Activated naive CD8-positive, alpha-beta T cell treated with anti-CD3 and anti-CD28 coated beads, Interleukin-2, amount 10 ng/mL, durations not matched to agents 7 days and 5 days (primary cell): ENCODE measurements around the gene HDAC4. TPM values are rescaled to one million over a fixed set of nuclear protein-coding genes. Genes with fewer than 3 reads are reported as not detected.

Experiments used
- ATAC-seq: fragments of 150-1000 bp; cut with Tn5 transposase; one replicate; pipeline ENCODE4 v1.10.0; 2021; ENCODE audit warnings: low read depth, moderate library complexity
- POLR2A ChIA-PET: fragments of 350-600 bp; sonication (Branson Sonifier 250); formaldehyde crosslinking; loops from one replicate; lab custom pipeline; 2021; ENCODE audit warnings: antibody characterized with exemption; lab: Charles Lee
- DNase-seq: peaks from one replicate; pipeline ENCODE4 v3.0.0; 2021
- H3K27ac Mint-ChIP-seq: one replicate; pipeline ENCODE4 v1.8.0; 2022; ENCODE audit warnings: mild to moderate bottlenecking, mixed read lengths
- H3K27me3 Mint-ChIP-seq: one replicate; pipeline ENCODE4 v1.8.0; 2022; ENCODE audit warnings: mild to moderate bottlenecking, moderate library complexity, mixed read lengths
- H3K36me3 Mint-ChIP-seq: one replicate; pipeline ENCODE4 v1.8.0; 2021; ENCODE audit warnings: mild to moderate bottlenecking, mixed read lengths
- H3K4me1 Mint-ChIP-seq: one replicate; pipeline ENCODE4 v1.8.0; 2021; ENCODE audit warnings: mixed read lengths
- H3K4me3 Mint-ChIP-seq: one replicate; pipeline ENCODE4 v1.8.0; 2022; ENCODE audit warnings: mild to moderate bottlenecking, moderate library complexity, mixed read lengths
- H3K9me3 Mint-ChIP-seq: one replicate; pipeline ENCODE4 v1.8.0; 2021; ENCODE audit warnings: mixed read lengths
- total RNA-seq, 2 experiments: library from RNA; stranded (reverse); gene quantifications; one replicate each; pipeline ENCODE4 v1.2.3, GENCODE V29; 2021

The HDAC4 gene
- total RNA-seq, 2 experiments from 2014 or later: 54.0 to 57.4 TPM

DNA sequence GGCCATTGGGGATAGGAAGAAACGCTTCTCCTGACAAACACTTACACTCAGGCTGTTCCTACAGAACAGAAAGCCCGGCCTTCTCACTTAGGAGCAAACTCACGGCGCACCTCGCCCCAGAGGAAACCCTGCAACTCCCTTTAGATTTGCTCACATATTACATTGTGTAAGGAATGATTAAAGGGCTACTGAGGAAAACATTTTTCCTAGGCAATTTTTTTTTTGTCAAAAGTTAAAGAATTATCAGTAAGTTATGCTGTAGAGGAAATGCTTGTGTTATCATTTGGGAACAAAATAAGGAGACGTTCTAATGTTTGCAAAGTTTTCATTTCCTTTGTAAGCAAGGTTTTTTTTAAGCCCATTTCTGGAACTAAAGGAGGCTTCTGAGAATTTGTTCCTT lies 264.1 kb downstream of the HDAC4 start:
- Mint-ChIP-seq H3K36me3 (peaks cover 33% of the 10 kb centered on the region), H3K27me3 (no peaks in the 10 kb centered on the region)

DNA sequence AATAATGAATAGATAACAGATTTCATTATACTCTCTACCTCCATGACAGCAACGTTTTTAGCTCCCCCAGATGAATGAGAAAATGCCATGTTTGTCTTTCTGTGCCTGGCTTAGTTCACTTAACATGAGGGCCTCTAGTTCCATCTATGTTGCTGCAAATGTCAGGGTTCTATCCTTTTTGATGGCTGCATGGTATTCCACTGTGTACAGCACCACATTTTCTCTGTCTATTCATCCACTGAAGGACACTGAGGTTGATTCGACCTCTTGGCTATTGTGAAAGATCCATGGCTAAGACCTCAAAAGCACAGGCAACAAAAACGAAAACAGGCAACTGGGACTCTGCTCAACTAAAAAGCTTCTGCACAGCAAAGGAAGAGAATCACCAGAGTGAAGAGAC lies 264.6 kb downstream of the HDAC4 start:
- H3K4me1 Mint-ChIP-seq: no peaks in the 10 kb centered on the region

More for the DNA sequence above, 264.1 kb downstream of the HDAC4 start:
- DNase-seq: no peak
- POLR2A ChIA-PET: no interaction called here
- ATAC-seq: no peak
- Mint-ChIP-seq H3K9me3 (no peaks in the 10 kb centered on the region), H3K27ac (no peak overlapping the region), H3K4me1 (no peaks in the 10 kb centered on the region), H3K4me3 (no peak overlapping the region)

DNA sequence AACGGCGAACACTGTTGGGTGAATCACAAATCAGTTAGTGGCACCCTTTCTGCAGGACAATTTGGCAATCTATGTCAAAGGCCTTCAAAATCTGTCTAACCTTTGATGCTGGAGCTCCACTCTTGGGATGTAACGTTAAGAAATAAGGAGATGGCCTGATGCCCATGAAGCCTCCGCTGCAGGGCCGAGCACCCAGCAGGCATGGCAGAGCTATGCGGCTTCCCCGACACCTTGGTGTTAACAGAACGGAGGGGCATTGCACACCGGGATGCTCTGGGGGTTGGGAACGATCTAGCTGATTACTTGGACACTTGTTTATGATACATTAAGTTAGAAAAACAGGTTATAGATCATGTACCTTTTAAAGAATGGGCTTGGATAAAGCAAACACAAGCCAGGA lies 265.3 kb downstream of the HDAC4 start:
- ATAC-seq (no peak), DNase-seq (no peak)
- peaks cover 32% of the 10 kb centered on the region for H3K36me3 Mint-ChIP-seq
- no peak overlapping the region for H3K4me3 Mint-ChIP-seq
- no peaks in the 10 kb centered on the region for H3K4me1 Mint-ChIP-seq
- H3K27me3 Mint-ChIP-seq: no peaks in the 10 kb centered on the region
- H3K9me3 Mint-ChIP-seq: no peaks in the 10 kb centered on the region
- POLR2A ChIA-PET: no interaction called here
- no peak overlapping the region for H3K27ac Mint-ChIP-seq

More for the DNA sequence above, 264.6 kb downstream of the HDAC4 start:
- Mint-ChIP-seq H3K27me3 (no peaks in the 10 kb centered on the region), H3K9me3 (no peaks in the 10 kb centered on the region), H3K36me3 (peaks cover 30% of the 10 kb centered on the region), H3K4me3 (no peak overlapping the region), H3K27ac (no peak overlapping the region)
- POLR2A ChIA-PET: no interaction called here
- ATAC-seq: no peak
- DNase-seq: no peak

DNA sequence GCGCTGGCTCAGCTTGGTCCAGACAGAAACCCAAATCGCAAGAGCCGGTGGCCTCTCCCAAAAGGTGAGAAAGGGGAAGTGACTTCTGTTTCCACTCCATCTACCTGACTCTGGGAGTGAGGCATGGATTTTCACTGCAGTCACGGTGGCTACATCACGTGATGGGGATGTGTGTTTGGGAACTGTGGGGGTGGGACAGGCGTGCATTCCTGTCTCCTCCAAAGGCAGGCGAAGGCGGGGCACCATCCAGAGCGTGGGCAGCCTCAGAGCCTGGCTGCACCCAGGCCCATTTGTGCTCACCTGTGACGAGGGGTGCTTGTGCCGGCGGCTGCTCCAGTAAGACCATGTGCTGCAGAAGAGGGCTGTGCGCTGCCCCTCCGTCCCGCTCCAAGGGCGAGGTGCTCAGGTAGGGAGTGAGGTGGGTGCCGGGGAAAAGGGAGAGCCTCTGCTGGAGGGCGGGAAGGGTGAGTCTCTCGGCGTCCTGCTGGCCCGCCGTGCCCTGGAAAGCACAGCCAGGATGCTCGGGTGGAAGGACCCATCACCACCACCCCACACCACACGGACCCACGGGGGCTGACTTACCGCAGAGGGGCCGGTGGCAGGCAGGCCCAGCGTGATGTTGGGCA lies 266.8 kb downstream of the HDAC4 start:
- Mint-ChIP-seq H3K36me3 (peaks cover 29% of the 10 kb centered on the region), H3K27ac (no peak overlapping the region), H3K4me1 (no peaks in the 10 kb centered on the region), H3K27me3 (no peaks in the 10 kb centered on the region), H3K4me3 (no peak overlapping the region), H3K9me3 (no peaks in the 10 kb centered on the region)
- no peak for ATAC-seq
- no peak for DNase-seq
- POLR2A ChIA-PET: no interaction called here

DNA sequence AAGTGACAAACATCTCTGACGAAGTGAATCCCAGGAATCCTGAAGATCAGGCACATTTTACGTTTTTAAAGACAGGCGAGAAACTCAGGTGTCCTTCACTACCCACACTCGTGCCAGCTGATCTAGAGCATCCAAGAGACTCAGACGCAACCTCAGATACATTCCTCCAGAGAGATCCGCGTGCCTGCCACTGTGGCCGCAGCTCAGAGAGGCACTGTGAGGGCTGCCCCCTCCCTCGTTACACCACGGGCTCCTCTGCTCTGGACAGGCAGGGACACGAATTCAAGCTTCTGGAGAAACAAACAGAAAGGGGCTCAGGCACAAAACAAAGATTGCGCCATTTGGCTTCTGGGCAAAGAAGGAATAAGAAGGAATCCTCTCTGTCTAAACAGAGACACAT lies 268.0 kb downstream of the HDAC4 start:
- DNase-seq (no peak), ATAC-seq (no peak)
- Mint-ChIP-seq H3K4me1 (no peaks in the 10 kb centered on the region), H3K4me3 (no peak overlapping the region), H3K27ac (no peak overlapping the region), H3K27me3 (no peaks in the 10 kb centered on the region), H3K9me3 (no peaks in the 10 kb centered on the region), H3K36me3 (peaks cover 26% of the 10 kb centered on the region)
- POLR2A ChIA-PET: interaction anchor here (0.6 kb wide), 1 partner anchor 269 kb away, joined by 3 read pairs; no protein-coding TSS in a partner anchor

DNA sequence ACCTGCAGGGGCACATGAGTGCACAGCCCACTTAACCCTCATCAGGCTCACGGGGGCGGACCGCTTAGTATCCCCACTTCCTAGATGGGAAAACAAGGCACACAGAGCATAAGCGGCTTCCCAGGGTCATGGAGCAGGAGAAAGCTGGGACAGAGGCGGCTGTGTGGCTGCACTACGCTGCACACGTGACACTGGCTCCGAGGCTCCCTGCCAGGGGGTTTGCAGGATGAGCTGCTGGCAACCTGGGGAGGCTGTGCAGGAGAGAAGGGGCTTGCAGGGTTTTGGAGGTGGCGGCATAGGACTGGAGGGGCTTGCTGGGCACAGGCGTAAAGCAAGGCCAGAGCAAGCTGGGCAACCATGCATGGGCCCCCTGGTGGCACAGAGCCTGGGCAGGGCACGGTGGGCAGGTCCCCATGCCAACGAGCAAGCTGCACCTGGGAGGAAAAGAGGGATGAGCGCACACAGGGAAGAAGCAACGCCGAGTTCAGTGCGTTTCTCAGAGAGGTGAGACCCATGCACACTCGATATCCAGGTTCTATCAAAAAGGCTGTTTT lies 268.6 kb downstream of the HDAC4 start:
- POLR2A ChIA-PET: no interaction called here

DNA sequence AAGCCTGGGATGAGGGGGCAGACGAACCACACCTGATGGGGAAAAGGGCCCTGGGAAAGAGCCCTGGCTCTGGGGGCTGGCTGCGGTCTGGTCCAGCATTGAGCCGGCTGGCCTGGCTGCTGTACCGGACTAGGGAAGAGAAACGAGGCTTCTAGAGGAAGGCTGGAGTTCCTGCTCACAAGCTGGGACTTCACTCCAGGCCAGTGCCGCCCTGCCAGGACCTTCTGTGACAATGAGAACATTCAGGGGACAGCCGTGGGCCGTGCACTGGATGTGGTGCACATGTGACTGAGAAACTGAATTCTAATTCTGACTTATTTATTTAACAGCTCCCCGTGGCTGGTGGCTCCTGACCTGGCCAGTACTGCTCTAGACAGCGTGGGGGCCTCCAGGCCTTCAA lies 269.3 kb downstream of the HDAC4 start:
- H3K4me3 Mint-ChIP-seq: no peak overlapping the region
- ATAC-seq: no peak
- no peaks in the 10 kb centered on the region for H3K4me1 Mint-ChIP-seq
- H3K9me3 Mint-ChIP-seq: no peaks in the 10 kb centered on the region
- H3K27me3 Mint-ChIP-seq: no peaks in the 10 kb centered on the region
- POLR2A ChIA-PET: no interaction called here
- H3K36me3 Mint-ChIP-seq: peaks cover 24% of the 10 kb centered on the region
- DNase-seq: no peak
- H3K27ac Mint-ChIP-seq: no peak overlapping the region

More for the DNA sequence above, 268.6 kb downstream of the HDAC4 start:
- DNase-seq (no peak), ATAC-seq (no peak)
- Mint-ChIP-seq H3K4me3 (no peak overlapping the region), H3K9me3 (no peaks in the 10 kb centered on the region), H3K36me3 (peaks cover 24% of the 10 kb centered on the region), H3K27me3 (no peaks in the 10 kb centered on the region), H3K27ac (no peak overlapping the region), H3K4me1 (no peaks in the 10 kb centered on the region)

DNA sequence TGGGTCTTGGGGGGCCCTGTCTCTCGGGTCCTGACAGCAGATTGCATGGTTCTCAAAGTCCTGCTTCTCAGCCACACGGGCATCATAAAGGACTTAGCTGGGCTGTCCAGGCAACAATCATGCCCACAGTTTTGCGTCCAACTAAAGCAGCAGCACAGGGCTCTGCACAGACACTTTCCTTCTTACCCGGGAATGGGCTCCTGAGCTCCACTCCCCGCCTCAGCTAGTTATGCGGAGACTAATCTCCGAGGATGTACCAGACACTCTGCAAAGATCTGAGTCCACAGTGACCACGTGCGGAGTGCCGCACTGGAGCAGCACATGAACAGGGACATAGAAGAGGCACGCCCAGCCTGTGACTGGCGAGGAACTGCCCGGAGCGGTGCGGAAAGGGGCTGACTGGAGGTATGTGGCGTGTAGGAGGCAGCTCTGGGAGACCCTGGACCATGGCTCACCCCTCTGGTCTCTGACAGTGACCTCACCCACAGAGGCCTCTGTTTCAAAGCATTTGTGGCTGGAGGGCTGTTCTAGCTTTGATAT lies 270.0 kb downstream of the HDAC4 start:
- DNase-seq: no peak
- ATAC-seq: no peak
- Mint-ChIP-seq H3K4me1 (no peaks in the 10 kb centered on the region), H3K9me3 (no peaks in the 10 kb centered on the region), H3K4me3 (no peak overlapping the region), H3K27ac (no peak overlapping the region), H3K36me3 (peaks cover 22% of the 10 kb centered on the region), H3K27me3 (no peaks in the 10 kb centered on the region)
- POLR2A ChIA-PET: no interaction called here

DNA sequence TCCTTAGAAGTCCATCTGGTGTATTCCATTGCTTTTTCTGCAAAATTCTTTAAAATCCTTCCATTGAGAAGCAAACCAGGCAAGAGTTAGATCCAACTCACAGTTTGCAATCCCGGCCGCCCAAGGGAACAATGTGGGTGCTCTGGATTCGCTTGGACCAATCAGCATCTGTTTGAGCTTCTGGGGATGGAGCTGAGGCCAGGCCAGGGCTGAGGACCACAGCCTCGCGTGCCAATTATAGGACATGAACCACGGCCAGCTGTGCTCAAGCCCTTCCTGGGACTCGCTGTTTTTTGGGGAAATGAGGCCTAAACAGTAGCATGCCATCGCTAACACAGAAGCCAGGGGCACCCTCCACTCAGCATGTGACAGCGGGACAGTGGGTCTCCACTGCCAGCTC lies 270.8 kb downstream of the HDAC4 start:
- H3K4me3 Mint-ChIP-seq: no peak overlapping the region
- H3K4me1 Mint-ChIP-seq: no peaks in the 10 kb centered on the region
- ATAC-seq (no peak), DNase-seq (no peak)
- no peaks in the 10 kb centered on the region for H3K9me3 Mint-ChIP-seq
- peaks cover 28% of the 10 kb centered on the region for H3K36me3 Mint-ChIP-seq
- H3K27me3 Mint-ChIP-seq: no peaks in the 10 kb centered on the region
- POLR2A ChIA-PET: no interaction called here
- no peak overlapping the region for H3K27ac Mint-ChIP-seq

DNA sequence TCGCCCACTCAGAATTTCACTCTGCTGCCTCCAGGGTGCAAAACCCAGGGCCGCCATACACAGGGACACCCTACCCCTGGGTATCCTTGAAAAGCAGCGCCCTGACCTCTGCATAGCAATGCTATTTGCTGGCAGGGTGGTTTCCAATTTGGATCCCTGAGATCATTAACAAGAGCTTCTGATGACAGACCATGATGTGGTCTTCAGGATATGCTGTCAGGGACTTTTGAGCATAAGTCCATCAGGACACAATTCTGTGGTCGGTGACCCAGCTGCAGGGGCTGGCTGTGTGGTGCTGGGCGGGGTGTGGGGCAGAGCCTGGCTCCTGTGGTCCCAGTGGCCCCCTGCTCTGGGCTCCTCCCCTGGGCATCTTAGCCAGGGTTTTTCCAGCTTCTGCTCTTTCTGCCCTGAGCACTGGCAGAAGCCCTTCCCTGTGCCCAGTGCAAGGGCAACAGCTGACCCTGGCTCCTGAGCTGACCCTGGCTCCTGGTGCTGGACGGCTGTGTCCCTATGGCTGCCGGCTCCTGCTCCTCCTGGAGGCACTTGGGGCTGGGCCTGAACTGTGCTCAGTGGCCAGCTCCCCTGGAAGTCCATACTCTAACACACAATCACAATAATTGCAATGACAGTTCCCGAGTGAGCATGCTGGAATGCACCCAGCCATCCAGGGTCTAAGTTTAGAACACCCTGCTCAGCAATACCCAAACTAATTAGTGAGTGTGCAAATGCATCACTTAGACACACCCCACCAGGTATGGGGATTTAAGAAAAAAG lies 271.5 kb downstream of the HDAC4 start:
- DNase-seq: no peak
- no peaks in the 10 kb centered on the region for H3K4me1 Mint-ChIP-seq

DNA sequence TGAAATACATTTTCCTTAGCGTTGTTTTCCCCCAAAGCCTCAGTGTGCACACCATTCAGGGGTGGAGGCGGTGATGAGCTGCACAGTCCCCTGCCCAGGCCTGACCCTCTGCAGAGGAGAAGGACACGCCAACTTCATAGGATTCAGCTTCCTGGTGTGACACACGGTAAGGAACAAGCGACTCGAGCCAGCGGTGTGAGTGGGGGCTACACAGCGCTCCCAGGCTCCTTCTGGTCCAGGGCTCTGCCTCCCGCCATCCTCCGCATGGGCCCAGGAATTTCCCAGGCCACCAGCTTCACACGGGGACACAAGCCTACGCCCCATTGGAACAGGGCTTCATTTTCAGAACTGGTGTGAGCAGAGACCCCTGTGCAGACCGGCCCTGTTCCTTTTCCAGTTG lies 272.1 kb downstream of the HDAC4 start:
- H3K27ac Mint-ChIP-seq: no peak overlapping the region
- H3K36me3 Mint-ChIP-seq: peaks cover 29% of the 10 kb centered on the region
- H3K4me1 Mint-ChIP-seq: no peaks in the 10 kb centered on the region
- POLR2A ChIA-PET: no interaction called here
- DNase-seq (no peak), ATAC-seq (no peak)
- H3K4me3 Mint-ChIP-seq: no peak overlapping the region
- H3K9me3 Mint-ChIP-seq: no peaks in the 10 kb centered on the region
- no peaks in the 10 kb centered on the region for H3K27me3 Mint-ChIP-seq

More for the DNA sequence above, 271.5 kb downstream of the HDAC4 start:
- Mint-ChIP-seq H3K36me3 (peaks cover 28% of the 10 kb centered on the region), H3K9me3 (no peaks in the 10 kb centered on the region), H3K27ac (no peak overlapping the region), H3K4me3 (no peak overlapping the region), H3K27me3 (no peaks in the 10 kb centered on the region)
- POLR2A ChIA-PET: no interaction called here
- ATAC-seq: no peak

DNA sequence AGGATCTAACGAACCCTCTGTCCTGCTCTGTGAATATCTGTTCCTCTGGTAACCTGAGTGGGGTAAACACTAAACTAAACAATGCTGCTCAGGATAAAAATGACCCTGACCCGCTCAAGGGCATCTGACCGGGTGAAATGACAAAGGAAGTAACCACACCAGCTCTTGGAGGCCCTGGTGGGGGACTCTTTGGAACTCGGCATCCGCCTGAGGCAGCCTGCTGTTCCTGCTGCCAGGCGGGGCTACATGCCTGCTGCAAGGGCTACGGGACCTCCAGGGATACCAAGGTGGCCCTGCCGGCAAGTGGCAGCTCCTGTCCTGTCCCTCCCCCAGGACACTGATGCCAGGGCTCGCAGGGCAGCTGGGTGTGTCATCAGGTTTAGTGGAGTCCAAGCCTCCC lies 273.3 kb downstream of the HDAC4 start:
- Mint-ChIP-seq H3K27me3 (no peaks in the 10 kb centered on the region), H3K36me3 (peaks cover 21% of the 10 kb centered on the region), H3K27ac (no peak overlapping the region), H3K4me1 (no peaks in the 10 kb centered on the region), H3K9me3 (no peaks in the 10 kb centered on the region), H3K4me3 (no peak overlapping the region)
- no peak for ATAC-seq
- DNase-seq: no peak
- POLR2A ChIA-PET: no interaction called here

DNA sequence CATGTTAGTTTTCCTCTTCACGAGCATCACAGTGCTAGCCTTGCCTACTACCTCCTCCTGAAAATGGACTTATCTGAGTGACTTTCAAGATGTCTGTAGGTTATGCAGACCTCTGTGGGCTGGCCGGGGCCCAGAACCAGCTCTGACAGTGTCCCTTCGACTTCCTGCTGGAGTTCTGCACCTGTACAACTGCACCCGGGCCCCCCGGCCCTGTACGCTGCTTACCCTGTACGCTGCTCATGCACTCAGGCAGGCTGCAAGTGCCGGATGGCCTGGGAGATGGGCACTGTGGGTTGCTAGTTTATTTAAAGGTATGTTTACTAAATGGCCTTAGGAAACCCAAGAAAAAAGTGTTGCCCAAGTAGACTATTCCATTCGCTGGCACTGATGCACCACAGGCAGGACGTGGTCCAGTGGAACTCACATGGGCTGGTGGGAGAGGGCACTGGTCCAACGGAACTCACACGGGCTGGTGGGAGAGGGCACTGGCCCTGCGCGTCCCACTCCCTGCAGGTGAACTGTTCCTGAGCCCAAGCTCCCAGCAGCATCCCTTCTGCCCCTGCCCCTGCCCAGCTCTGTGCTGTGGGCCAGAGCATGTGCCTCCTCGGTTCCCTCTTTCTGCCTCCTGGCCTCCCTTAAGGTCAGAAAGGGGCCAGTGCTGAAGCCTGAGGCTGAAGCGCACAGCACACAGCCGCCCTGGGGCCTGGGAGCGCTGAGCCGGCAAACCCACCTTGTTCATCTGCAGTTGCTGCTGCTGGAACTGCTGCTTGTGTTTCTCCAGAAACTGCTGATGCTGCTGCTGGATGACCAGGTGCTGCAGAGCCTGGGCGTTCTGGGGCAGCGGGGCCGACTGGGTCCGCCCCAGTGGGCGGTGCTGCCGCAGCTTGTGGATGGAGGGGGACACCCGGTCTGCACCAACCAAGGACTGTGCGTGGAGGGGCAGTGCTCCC lies 274.8 kb downstream of the HDAC4 start:
- POLR2A ChIA-PET: no interaction called here
- no peak for DNase-seq
- no peaks in the 10 kb centered on the region for H3K27me3 Mint-ChIP-seq
- H3K4me1 Mint-ChIP-seq: no peaks in the 10 kb centered on the region
- no peak for ATAC-seq
- H3K27ac Mint-ChIP-seq: no peak overlapping the region
- no peak overlapping the region for H3K4me3 Mint-ChIP-seq
- no peaks in the 10 kb centered on the region for H3K9me3 Mint-ChIP-seq
- H3K36me3 Mint-ChIP-seq: peaks cover 21% of the 10 kb centered on the region
